Activated T-helper 9 cell treated with anti-CD3 and anti-CD28 coated beads, Interleukin-2, amount 50 U/mL, for 16 hours (primary cell): ENCODE data around the gene OR4N2.
"Not testable (repeated sequence)": the region's sequence is repeated elsewhere in the genome, so short reads cannot be mapped to it uniquely, and the experiment has no call there.

Experiments used
- DNase-seq: peaks from one replicate; pipeline ENCODE4 v3.0.0-alpha.2; 2020; ENCODE audit warnings: low read depth

OR4N2 gene

GRCh38 chr14:19834203-19834848 lies 30.8 kb downstream of the OR4N2 start:
- not testable (repeated sequence) for DNase-seq

DNA sequence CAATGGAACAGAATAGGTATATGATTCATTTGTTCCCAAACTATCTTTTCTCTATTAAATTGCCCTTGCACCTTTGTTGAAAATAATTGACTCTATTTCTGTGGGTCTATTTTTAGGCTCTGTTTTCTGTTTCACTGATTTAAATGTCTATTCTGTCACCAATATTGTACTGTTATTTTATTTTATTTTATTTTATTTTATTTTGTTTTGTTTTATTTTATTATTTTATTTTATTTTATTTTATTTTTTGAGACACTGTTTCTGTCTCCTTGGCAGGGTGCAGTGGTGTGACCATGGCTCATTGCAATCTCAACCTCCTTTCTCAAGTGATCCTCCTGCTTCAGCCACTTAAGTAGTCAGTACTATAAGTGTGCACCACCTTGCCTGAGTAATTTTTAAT lies 34.9 kb downstream of the OR4N2 start:
- no peak for DNase-seq

DNA sequence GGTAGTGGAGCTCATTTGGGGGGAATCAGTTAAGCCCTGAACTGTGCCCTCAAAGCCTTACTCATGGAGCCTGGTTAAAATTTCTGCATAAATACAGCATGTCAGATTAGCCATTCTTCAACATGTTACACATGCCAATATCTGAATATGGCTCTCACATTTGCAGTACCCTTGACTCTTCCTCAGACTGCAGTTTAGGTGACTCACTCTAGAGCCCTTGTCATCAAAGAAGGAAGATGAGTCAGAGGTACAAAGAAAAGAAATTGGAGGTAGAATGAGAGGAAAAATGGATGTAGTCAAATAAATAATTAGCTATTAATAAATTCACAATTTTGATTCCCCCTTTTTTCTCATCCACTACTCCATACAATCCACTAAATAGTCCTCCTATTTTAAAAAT lies 47.8 kb downstream of the OR4N2 start:
- no peak for DNase-seq

DNA sequence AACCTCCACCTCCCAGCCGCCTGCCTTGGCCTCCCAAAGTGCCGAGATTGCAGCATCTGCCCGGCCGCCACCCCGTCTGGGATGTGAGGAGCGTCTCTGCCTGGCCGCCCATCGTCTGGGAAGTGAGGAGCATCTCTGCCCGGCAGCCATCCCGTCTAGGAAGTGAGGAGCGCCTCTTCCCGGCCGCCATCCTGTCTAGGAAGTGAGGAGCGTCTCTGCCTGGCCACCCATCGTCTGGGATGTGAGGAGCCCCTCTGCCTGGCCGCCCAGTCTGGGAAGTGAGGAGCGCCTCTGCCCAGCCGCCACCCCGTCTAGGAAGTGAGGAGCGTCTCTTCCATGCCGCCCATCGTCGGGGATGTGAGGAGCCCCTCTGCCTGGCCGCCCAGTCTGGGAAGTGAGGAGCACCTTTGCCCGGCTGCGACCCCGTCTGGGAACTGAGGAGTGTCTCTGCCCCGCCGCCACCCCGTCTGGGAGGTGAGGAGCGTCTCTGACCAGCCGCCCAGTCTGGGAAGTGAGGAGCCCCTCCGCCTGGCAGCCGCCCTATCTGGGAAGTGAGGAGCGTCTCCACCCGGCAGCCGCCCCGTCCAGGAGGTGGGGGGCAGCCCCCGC lies 62.6 kb downstream of the OR4N2 start:
- DNase-seq: not testable (repeated sequence)

DNA sequence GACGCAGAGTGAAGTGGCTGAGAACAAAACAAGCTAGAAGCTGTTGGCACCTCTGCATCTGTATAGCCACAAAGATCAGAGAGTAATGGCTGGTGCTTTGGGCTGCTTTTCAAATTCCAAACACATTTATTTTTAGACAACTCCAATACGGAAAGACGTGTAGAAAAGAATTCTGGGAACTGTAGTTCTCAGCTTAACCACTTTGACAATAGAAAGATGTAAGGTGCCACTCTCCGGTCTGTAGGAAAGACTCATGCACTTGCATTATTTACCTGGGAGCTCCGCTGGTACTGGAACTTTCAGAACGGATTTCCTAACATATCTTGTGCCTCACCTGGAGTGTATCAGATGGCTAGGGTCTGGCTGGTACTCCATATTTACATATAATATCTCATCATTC lies 69.6 kb downstream of the OR4N2 start:
- DNase-seq: no peak

- DNase-seq: no peak
These were observed 71.3 kb downstream of the OR4N2 start, which contains the start of gene OR4K2 for GRCh38 chr14:19874842-19875241. OR4K2 (plus strand) TSS chr14:19875142; CDS start chr14:19876268, 1,126 bp downstream.

GRCh38 chr14:19878029-19878642 lies 74.6 kb downstream of the OR4N2 start:
- DNase-seq: no peak
